Activated CD4-positive, alpha-beta T cell treated with anti-CD3 and anti-CD28 coated beads, Interleukin-2, Interleukin-6, amounts not matched to agents 100 ng/mL and 50 ng/mL, durations not matched to agents 16 hours and 8 hours (primary cell): ENCODE data around the gene DYNAP.

Experiments used
- DNase-seq: peaks from one replicate; pipeline ENCODE4 v3.0.0-alpha.2; 2020

The DYNAP gene

GRCh38 chr18:54590945-54591344 is at the start of gene DYNAP:
Gene DYNAP, plus strand, starts transcription at chr18:54591245. Its CDS starts 38 bp downstream, at chr18:54591283.
- DNase-seq, result no peak

GRCh38 chr18:54551590-54551989 is 39.5 kb upstream of the DYNAP start:
- DNase-seq, result no peak

- no peak for DNase-seq
Observed at GRCh38 chr18:54555286-54555685, 35.8 kb upstream of the DYNAP start.

- no peak for DNase-seq
Observed at GRCh38 chr18:54555996-54556395, 35.0 kb upstream of the DYNAP start.

GRCh38 chr18:54557958-54558357 is 33.1 kb upstream of the DYNAP start:
- DNase-seq, result no peak

- DNase-seq, result peak; percentile 30
Observed at GRCh38 chr18:54558609-54559585, 32.1 kb upstream of the DYNAP start.

GRCh38 chr18:54561706-54562267 is 29.3 kb upstream of the DYNAP start:
- no peak for DNase-seq

GRCh38 chr18:54580202-54580729 is 10.8 kb upstream of the DYNAP start:
- DNase-seq, result no peak

- no peak for DNase-seq
Observed at GRCh38 chr18:54584065-54584464, 7.0 kb upstream of the DYNAP start.

GRCh38 chr18:54585743-54586142 is 5.3 kb upstream of the DYNAP start:
- DNase-seq, result no peak

GRCh38 chr18:54604211-54604610 is 13.2 kb downstream of the DYNAP start:
- DNase-seq, result no peak

GRCh38 chr18:54606835-54607212 is 15.8 kb downstream of the DYNAP start:
- no peak for DNase-seq

- no peak for DNase-seq
Observed at GRCh38 chr18:54607213-54608027, 16.4 kb downstream of the DYNAP start.

GRCh38 chr18:54608028-54608642 is 17.1 kb downstream of the DYNAP start:
- DNase-seq, result no peak

GRCh38 chr18:54611816-54612215 is 20.8 kb downstream of the DYNAP start:
- no peak for DNase-seq

GRCh38 chr18:54612237-54612636 is 21.2 kb downstream of the DYNAP start:
- no peak for DNase-seq

GRCh38 chr18:54613174-54613573 is 22.1 kb downstream of the DYNAP start:
- DNase-seq, result no peak

- DNase-seq, result peak; percentile 7
Observed at GRCh38 chr18:54616220-54616848, 25.3 kb downstream of the DYNAP start.

- no peak for DNase-seq
Observed at GRCh38 chr18:54622084-54622483, 31.0 kb downstream of the DYNAP start.

- DNase-seq, result no peak
Observed at GRCh38 chr18:54626779-54627178, 35.7 kb downstream of the DYNAP start.

GRCh38 chr18:54630963-54631362 is 39.9 kb downstream of the DYNAP start:
- no peak for DNase-seq

- DNase-seq, result no peak
Observed at GRCh38 chr18:54636217-54636616, 45.2 kb downstream of the DYNAP start.
